Liver (tissue), 9 donors: ENCODE measurements around the gene GRK2. TPM values are rescaled to one million over a fixed set of nuclear protein-coding genes. Genes with fewer than 3 reads are reported as not detected.
"Not testable (repeated sequence)": the region's sequence is repeated elsewhere in the genome, so short reads cannot be mapped to it uniquely, and the experiment has no call there.

ENCODE experiments used
- DNase-seq: peaks from one replicate; pipeline ENCODE4 v3.0.0-alpha.2; 2017; ENCODE audit warnings: low spot score
- H3K27ac ChIP-seq, 2 donors: one replicate each; pipeline ENCODE4 v1.7.0; 2013; ENCODE audit warnings: inconsistent platforms in 2 of 2, low read length in 2 of 2, control low read depth in 1 of 2, low read depth in 1 of 2, mild to moderate bottlenecking in 1 of 2
- H3K27me3 ChIP-seq, 4 donors: one replicate each; pipeline versions ENCODE4 v1.6.1 to v1.7.0; 2013; ENCODE audit warnings: low read length in 3 of 4, inconsistent platforms in 1 of 4, mild to moderate bottlenecking in 1 of 4, moderate library complexity in 1 of 4; ENCODE audit not compliant: control insufficient read depth in 4 of 4, insufficient read depth in 4 of 4
- H3K36me3 ChIP-seq, 4 donors: one replicate each; pipeline versions ENCODE4 v1.6.1 to v1.7.0; 2013; ENCODE audit warnings: low read length in 3 of 4, mild to moderate bottlenecking in 3 of 4, low read depth in 1 of 4, moderate library complexity in 1 of 4; ENCODE audit not compliant: control insufficient read depth in 4 of 4, insufficient read depth in 3 of 4
- H3K4me1 ChIP-seq, 4 donors: one replicate each; pipeline versions ENCODE4 v1.6.1 to v1.7.0; 2013; ENCODE audit warnings: low read length in 3 of 4, mild to moderate bottlenecking in 3 of 4, moderate library complexity in 1 of 4; ENCODE audit not compliant: control insufficient read depth in 4 of 4, insufficient read depth in 4 of 4
- H3K4me3 ChIP-seq, 3 donors: one replicate each; pipeline versions ENCODE4 v1.6.1 to v1.7.0; 2013; ENCODE audit warnings: low read length in 3 of 3, control low read depth in 1 of 3, low read depth in 1 of 3, mild to moderate bottlenecking in 1 of 3
- H3K9ac ChIP-seq, 2 donors: one replicate each; pipeline ENCODE4 v1.7.0; 2013; ENCODE audit warnings: low read length in 2 of 2, mild to moderate bottlenecking in 2 of 2, moderate library complexity in 2 of 2, control low read depth in 1 of 2, low read depth in 1 of 2
- H3K9me3 ChIP-seq, 4 donors: one replicate each; pipeline versions ENCODE4 v1.6.1 to v1.7.0; 2013; ENCODE audit warnings: low read length in 3 of 4; ENCODE audit not compliant: control insufficient read depth in 4 of 4
- FOXA2 ChIP-seq: IDR thresholded peaks from 2 replicates; pipeline ENCODE4 v1.6.1; 2016; ENCODE audit warnings: antibody characterized with exemption
- GABPA ChIP-seq, 2 donors: IDR thresholded peaks in 1 of 2; conservative IDR thresholded peaks in 1 of 2; 2 replicates each; pipeline ENCODE4 v1.6.1; 2016; ENCODE audit warnings: antibody characterized with exemption in 2 of 2, mild to moderate bottlenecking in 1 of 2, moderate library complexity in 1 of 2
- HNF4A ChIP-seq, 2 donors: conservative IDR thresholded peaks; 2 replicates each; pipeline ENCODE4 v1.6.1; 2016; ENCODE audit warnings: antibody characterized with exemption in 2 of 2, mild to moderate bottlenecking in 2 of 2
- HNF4G ChIP-seq: IDR thresholded peaks from 2 replicates; pipeline ENCODE4 v1.6.1; 2016; ENCODE audit warnings: antibody characterized with exemption
- JUND ChIP-seq, 2 donors: IDR thresholded peaks; 2 replicates each; pipeline ENCODE4 v1.6.1; 2016; ENCODE audit warnings: antibody characterized with exemption in 2 of 2
- MAX ChIP-seq: IDR thresholded peaks from 2 replicates; pipeline ENCODE4 v1.6.1; 2016; ENCODE audit warnings: antibody characterized with exemption
- NR2F2 ChIP-seq: IDR thresholded peaks from 2 replicates; pipeline ENCODE4 v1.6.1; 2016; ENCODE audit warnings: antibody characterized with exemption
- RAD21 ChIP-seq, 2 donors: IDR thresholded peaks; 2 replicates each; pipeline ENCODE4 v1.6.1; 2016; ENCODE audit warnings: antibody characterized with exemption in 2 of 2, mild to moderate bottlenecking in 2 of 2
- REST ChIP-seq: IDR thresholded peaks from 2 replicates; pipeline ENCODE4 v1.6.1; 2016; ENCODE audit warnings: antibody characterized with exemption, mild to moderate bottlenecking
- SP1 ChIP-seq: IDR thresholded peaks from 2 replicates; pipeline ENCODE4 v1.6.1; 2018; ENCODE audit warnings: antibody characterized with exemption, mild to moderate bottlenecking
- TAF1 ChIP-seq: conservative IDR thresholded peaks from 2 replicates; pipeline ENCODE4 v1.6.1; 2016; ENCODE audit warnings: antibody characterized with exemption, mild to moderate bottlenecking
- WGBS: extraction: QIAGEN DNeasy Blood & Tissue Kit; methylation state at CpG from one replicate; pipeline ENCODE4 v1.1.7; 2013; 5-methylcytosine and 5-hydroxymethylcytosine counted together
- polyA plus RNA-seq, 2 donors: library from polyadenylated mRNA; stranded (reverse) in 1 of 2; unstranded in 1 of 2; fragments of 200-250 nt in 1 of 2; fragments of >200 nt in 1 of 2; fragmentation: Nextera tagmentation in 1 of 2; extraction: Ambion mirVana in 1 of 2; gene quantifications; one replicate each; pipeline versions ENCODE4 v1.2.1 to v1.2.3, GENCODE V29; 2013 to 2015
- total RNA-seq, 2 donors: library from RNA; depleted of rRNA; stranded (reverse); fragments of >200 nt; gene quantifications; one replicate each; pipeline ENCODE4 v1.2.3, GENCODE V29; 2014
- TF ChIP-seq, protein P1 (sequence below): fragments of 150-350 bp; IDR thresholded peaks from 2 replicates; pipeline ENCODE4 v1.5.1; 2017; ENCODE audit warnings: improper control_type of control experiment, low read depth, low read length; ENCODE audit not compliant: missing input control
- donor health status: healthy.
- donor health status: healthy.
- donor health status: healthy.
- donor health status: healthy.
- donor health status: healthy.

GRK2 gene
- total and polyA plus RNA-seq, 4 donors = 13.4 to 41.4 (median 31.7) TPM

DNA sequence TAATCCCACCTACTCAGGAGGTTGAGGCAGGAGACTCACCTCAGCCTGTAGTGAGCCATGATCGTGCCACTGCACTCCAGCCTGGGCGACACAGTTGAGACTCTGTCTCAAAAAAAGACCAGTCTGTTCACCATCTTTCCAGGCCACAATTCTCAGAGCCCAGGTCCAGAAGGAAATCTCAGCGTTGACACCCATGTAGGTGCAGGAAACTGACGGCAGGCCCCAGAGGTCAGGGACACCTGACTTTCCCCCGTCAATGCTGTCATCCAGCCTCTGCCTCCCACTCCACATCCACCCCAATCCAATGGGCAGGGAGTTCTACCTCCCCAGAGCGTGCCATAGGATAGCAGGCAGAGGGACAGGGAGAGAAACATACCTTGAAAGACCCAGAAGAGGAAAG lies 5.9 kb upstream of the GRK2 start (continued):
- TF ChIP-seq REST (no peak), FOXA2 (no peak), SP1 (no peak), JUND (IDR thresholded peaks at IDR 0.05) (no peak), HNF4A (conservative IDR thresholded peaks at IDR 0.05) (no peak)

DNA sequence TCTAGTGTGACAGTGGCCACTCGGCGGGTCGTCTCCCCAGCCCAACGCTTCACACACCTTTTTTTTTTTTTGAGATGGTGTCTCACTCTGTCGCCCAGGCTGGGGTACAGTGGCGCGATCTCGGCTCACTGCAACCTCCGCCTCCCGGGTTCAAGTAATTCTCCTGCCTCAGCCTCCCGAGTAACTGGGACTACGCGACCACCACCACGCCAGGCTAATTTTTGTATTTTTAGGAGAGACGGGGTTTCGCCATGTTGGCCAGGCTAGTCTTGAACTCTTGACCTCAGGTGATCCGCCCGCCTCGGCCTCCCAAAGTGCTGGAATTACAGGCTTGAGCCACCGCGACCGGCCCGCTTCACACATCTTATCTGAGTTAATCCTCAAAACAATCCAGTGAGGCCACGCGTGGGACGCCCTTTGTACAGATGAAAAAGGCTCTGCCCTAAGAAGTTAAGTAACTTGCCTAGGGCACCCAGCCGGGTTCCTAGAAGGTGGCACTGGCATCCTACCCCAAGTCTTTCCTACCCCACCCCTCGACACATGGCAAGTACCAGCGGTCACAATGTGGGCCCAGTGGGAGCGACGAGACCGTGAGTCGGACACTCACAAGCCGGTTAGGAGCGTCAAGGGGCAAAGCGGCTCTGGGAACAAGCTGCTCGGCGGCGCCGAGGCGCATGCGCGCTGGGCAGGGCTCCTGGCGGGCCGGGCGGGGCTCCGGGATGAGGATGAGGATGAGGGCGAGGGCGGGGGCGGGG lies 5.2 kb upstream of the GRK2 start:
- Histone ChIP-seq H3K4me1 (peaks cover 12 to 55% (median 38%) of the 10 kb centered on the region in 4 donors), H3K4me3 (peak overlapping the region in 1 of 3 donors; percentile 34)
- H3K9me3 ChIP-seq, H3K9ac ChIP-seq, H3K27ac ChIP-seq, H3K27me3 ChIP-seq, H3K36me3 ChIP-seq: not testable (repeated sequence)
- peak; percentile 54 for DNase-seq
- WGBS = 32% methylated on average over 50 of the region's 50 CpGs

DNA sequence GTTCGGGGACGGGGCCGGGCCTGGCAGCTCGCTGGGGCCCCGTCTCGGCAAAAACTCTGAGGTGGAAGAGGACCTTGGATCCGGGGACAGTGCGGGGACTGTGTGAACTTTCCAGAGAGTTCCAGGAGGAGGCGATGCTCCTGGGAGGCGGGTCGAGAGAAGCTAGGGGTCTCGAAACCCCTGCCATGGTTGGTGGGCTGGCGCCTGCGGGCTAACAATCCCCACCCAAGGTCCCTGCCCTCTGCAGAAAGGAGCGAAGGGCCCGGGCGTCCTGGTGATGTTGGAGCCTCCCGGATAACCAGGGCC lies 4.7 kb upstream of the GRK2 start:
- Histone ChIP-seq H3K27ac (no peak overlapping the region), H3K4me1 (peaks cover 12 to 52% (median 34%) of the 10 kb centered on the region in 4 donors), H3K27me3 (no peaks in the 10 kb centered on the region), H3K9me3 (no peaks in the 10 kb centered on the region), H3K9ac (no peak overlapping the region), H3K36me3 (peaks cover 0 to 2% (median 0%) of the 10 kb centered on the region in 4 donors), H3K4me3 (no peak overlapping the region)
- WGBS = 28% methylated on average over 18 of the region's 18 CpGs
- no peak for TF ChIP-seq RAD21 (IDR thresholded peaks at IDR 0.05)
- TF ChIP-seq HNF4A (conservative IDR thresholded peaks at IDR 0.05) = peak in 1 of 2 donors; percentile 42
- no peak for DNase-seq

- H3K9me3 ChIP-seq = no peaks in the 10 kb centered on the region
- H3K4me1 ChIP-seq = peaks cover 12 to 49% (median 30%) of the 10 kb centered on the region in 4 donors
- 59% methylated on average over 18 of the region's 18 CpGs for WGBS
- DNase-seq = no peak
- H3K27ac ChIP-seq = no peak overlapping the region
- H3K9ac ChIP-seq = no peak overlapping the region
- peaks cover 0 to 2% (median 0%) of the 10 kb centered on the region in 4 donors for H3K36me3 ChIP-seq
- H3K4me3 ChIP-seq = no peak overlapping the region
- no peaks in the 10 kb centered on the region for H3K27me3 ChIP-seq
- TF ChIP-seq SP1 (no peak), JUND (IDR thresholded peaks at IDR 0.05) (no peak), HNF4G (no peak), GABPA (IDR thresholded peaks at IDR 0.05 in 1 of 2, conservative IDR thresholded peaks at IDR 0.05 in 1 of 2) (no peak), NR2F2 (no peak), RAD21 (IDR thresholded peaks at IDR 0.05) (no peak), REST (no peak), FOXA2 (no peak), MAX (no peak), TAF1 (no peak)
- TF ChIP-seq, protein P1, sequence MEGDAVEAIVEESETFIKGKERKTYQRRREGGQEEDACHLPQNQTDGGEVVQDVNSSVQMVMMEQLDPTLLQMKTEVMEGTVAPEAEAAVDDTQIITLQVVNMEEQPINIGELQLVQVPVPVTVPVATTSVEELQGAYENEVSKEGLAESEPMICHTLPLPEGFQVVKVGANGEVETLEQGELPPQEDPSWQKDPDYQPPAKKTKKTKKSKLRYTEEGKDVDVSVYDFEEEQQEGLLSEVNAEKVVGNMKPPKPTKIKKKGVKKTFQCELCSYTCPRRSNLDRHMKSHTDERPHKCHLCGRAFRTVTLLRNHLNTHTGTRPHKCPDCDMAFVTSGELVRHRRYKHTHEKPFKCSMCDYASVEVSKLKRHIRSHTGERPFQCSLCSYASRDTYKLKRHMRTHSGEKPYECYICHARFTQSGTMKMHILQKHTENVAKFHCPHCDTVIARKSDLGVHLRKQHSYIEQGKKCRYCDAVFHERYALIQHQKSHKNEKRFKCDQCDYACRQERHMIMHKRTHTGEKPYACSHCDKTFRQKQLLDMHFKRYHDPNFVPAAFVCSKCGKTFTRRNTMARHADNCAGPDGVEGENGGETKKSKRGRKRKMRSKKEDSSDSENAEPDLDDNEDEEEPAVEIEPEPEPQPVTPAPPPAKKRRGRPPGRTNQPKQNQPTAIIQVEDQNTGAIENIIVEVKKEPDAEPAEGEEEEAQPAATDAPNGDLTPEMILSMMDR = no peak
These were observed 4.2 kb upstream of the GRK2 start for GRCh38 chr11:67261946-67262681.
